HG02973 (cell line): ENCODE measurements around the gene ITGA2B.
A peak's percentile ranks its signal among the peaks of the same experiment; 100 is the strongest.
"Not testable (repeated sequence)": the region's sequence is repeated elsewhere in the genome, so short reads cannot be mapped to it uniquely, and the experiment has no call there.

Experiments
- ATAC-seq: cut with Tn5 transposase; IDR thresholded peaks from one replicate; pipeline ENCODE4 v1.9.1; 2021; ENCODE audit warnings: moderate library complexity; ENCODE audit not compliant: unreplicated experiment

ITGA2B gene

DNA sequence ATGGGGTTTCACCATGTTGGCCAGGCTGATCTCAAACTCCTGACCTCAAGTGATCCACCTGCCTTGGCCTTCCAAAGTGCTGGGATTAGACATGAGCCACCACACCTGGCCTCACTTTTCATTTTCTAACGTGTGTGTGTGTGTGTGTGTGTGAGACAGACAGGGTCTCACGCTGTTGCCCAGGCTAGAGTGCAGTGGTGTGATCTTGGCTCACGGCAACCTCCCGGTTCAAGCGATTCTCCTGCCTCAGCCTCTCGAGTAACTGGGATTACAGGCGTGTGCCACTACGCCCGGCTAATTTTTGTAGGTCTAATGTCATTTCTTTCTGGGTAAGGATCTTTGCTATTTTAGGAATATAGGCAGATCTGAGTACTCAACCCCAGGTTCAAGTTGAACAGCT lies 4.7 kb upstream of the ITGA2B start:
- ATAC-seq: not testable (repeated sequence)

DNA sequence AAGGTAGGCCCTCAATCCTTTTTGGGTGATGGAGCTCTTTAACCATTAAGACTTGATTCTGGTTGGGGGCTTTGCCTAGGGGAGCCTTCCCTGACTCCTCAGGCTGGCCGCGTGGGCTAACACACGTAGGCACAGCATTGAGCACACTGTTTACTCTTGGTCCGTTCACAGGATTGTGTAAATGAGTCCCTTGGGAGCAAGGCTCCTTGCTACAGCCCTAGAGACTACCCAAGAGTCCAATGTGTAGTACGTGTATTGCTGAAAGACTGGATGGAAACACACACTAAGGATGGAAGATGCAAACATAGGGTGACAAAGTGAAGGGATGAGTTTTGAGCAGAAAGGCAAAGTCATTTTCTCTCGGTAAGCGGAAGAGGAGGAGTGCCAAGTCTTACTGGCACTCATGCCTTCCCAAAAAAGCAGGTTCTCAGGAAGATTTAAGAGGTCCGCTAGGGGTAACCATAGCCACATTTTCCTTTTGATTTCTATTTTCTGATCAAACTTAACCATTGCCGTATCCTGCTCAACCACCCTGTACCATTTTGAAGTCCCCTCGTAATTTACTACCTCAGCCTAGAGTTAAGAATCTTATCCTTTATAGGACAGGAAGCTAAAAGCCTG lies 911 bp upstream of the ITGA2B start:
- no peak for ATAC-seq

DNA sequence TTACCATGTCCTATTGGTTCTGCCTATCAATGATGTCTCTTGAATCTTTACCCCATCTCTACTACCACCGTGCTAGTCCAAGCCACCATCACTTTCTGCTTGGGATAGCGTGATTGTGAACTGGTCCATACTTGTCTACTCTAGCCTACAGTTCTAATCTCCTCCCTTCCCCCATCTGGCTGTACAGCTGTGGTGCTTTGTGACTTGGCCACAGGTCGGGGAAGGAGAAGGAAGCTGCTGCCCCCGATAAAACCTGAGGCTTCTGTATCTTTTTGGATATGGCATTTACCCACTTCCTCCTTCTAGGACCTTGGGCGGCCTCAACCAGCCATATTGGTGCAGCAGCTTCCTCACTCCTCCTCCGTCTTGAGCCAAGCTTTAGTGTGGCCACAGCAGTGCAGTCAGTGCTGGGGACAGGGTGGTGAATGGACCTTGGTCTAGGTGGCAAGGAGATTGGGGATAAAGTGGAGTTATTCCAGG lies 314 bp upstream of the ITGA2B start:
- ATAC-seq: no peak

DNA sequence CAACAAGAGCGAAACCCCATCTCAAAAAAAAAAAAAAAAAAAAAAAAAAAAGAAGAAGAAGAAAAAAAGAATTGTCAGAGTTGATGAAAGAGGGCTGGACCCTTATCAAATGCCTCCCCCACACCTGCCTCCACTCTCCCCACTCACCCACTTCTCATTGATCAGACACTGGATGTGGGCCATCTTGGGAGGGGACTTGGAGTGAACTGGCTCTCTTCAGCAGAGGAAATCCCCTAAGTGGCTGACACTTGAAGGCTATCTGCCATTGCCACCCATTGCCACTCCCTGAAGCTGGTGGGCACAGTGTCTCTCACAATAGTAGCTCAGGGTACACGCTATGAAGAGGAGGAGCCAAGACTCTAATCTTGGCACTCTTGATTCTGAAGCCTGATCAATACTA lies 1.6 kb downstream of the ITGA2B start:
- ATAC-seq: no peak

DNA sequence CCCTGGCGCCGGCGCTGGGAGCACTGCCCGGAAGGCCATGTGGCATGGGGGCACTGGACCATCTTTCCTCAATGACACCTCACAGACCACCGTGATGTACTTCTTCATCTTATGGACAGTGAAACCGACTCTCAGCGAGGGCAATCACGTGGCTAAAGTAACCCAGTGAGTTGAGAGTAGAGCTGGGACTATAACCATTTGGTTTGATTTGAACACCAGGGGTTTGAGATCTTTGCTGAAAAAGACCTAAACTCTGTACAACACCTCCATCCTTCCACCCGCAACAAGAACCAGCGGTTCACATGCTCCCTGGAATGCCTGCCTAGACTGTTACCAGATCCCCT lies 3.3 kb downstream of the ITGA2B start:
- no peak for ATAC-seq

DNA sequence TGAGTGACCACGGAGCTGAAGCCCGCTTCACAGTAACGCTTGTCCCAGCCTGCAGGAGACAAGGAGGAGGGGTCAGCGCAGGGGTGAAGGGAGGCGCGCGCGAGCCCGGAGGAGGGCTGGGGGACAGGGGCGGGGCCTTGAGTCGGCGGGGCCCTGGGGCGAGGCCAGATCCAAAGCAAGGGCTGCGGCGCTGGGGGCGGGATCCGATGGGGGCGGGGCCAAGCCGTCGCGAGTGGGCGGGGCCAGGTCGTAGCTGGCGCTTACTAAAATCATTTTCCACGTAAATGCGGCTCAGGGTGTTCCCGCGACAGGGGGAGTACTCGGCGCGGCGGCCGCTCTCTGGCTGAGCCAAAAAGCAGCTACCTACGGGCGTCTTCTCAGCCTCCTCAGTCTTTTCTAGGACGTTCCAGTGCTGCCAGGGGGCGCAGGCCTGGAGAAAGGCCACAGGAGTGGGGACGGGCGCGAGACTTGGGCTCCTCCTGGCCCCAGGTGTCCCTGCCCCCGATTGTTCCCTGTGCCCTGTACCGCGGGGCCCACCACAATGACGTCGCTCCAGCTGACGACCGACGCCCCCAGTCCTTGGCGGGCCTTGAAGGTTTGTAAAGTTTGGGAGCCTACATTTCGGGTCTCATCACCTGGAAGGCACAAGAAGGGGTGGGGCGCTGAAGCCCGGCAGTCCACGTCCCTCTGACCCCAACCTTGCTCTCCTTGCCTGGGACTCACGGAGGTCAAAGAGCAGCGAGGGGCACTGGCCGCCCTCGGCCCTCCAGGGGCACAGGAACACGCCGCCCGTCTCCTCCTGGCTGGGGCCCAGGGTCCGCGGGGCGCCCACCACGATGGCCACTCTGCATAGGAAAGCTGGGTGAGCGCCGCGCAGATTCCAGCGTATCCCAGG lies 3.9 kb downstream of the ITGA2B start:
- peak; percentile 64 for ATAC-seq

DNA sequence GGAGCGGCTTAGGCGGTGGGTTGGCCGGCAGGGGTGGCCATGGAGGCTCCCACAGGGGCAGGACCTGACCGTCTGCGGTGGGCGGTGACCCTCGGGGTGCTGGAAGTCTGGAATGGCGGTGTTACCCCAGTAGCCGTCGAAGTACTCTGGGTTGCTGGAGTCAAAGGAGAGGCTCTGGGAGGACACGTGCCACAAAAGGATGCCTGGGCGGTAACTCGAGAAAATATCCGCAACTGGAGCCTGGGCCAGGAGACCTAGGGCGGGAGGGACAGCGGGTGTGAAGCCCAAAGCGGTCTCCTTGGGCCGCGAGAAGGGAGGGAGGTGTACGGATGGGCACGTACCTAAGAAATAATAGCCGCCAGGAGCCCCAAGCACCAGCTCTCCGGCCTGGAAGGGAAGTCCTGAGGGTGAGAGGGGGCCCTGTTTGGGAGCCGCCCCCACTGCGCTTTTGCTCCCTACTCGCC lies 4.6 kb downstream of the ITGA2B start:
- ATAC-seq: no peak

DNA sequence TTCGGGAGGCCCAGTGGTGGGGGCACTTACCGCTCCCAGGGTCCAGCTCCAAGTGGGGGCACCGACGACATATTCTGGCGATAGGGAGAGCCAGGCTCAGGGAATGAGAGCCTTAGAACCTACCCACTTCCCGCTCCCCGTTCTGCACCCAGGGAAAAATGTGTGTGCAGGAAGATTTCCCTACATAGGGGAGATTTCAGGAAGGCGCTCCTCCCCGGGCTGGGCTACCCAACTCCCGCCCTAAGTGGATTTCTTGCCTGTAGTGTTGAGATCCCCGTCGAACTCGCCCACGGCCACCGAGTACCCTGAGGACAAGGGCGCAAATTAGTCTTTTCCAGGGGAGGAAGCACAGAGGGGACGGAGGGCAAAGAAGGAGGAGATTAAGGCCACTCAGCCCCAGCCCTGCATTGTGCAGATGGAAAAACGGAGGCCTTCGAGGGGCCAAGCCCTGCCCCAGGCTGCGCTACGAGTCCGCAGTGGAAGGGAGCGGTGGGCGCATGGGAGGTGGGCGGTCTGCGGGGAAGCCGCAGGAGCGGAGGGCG lies 5.1 kb downstream of the ITGA2B start:
- no peak for ATAC-seq

DNA sequence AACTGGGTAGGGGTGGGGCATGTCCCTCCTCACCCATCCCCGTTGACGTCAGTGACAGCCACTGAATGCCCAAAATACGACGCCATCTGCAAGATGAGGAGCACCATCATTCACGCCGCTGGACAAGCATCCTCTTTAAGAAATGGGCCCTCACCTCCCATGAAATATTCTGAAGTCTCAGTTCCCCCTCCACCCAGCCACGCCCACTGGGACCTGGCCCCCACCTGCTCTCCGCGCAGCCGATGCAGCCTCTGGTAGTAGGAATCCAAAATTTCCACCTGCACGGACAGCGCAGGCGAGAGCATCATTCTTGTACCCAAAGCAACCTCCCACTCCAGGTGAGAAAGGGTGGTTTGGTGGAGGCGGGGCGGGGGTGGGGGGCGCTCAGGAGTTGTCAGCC lies 5.6 kb downstream of the ITGA2B start:
- ATAC-seq: no peak

DNA sequence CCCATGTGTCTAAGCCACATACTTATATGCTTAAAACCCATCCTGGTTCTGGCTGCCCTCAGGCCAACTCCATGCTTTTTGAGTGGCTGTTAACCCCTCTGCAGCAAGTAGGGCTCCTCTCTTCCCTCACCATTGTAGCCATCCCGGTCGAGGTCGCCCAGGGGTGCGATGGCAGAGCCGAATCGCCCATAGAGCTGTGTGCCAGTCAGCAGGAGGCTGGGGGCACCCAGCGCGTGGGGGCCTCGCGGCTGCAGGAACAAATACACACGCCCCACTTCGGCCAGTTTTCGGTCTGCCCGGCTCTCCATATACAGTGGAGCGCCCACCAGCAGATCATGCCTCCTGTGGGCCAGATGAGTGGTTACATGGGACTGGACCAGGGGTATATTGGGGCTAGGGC lies 6.1 kb downstream of the ITGA2B start:
- no peak for ATAC-seq

DNA sequence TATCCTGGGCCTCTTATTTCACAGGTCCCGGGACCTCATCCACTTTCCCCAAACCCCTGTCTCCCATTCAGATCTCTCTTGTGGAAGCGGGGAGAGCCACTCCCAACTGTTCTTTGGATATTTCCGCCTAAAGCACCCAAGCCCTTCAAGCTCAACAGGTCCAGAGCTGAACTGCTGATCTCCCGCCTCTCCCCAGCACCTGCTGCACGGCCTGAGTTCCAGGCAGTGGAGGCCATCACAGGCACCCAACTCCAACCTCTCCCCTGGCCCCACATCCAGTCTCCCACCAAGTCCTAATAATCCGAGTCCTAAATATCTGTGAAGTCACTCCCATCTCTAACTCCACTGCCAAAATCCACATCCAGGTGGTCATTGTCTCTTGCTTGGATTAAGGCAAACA lies 6.5 kb downstream of the ITGA2B start:
- no peak for ATAC-seq

DNA sequence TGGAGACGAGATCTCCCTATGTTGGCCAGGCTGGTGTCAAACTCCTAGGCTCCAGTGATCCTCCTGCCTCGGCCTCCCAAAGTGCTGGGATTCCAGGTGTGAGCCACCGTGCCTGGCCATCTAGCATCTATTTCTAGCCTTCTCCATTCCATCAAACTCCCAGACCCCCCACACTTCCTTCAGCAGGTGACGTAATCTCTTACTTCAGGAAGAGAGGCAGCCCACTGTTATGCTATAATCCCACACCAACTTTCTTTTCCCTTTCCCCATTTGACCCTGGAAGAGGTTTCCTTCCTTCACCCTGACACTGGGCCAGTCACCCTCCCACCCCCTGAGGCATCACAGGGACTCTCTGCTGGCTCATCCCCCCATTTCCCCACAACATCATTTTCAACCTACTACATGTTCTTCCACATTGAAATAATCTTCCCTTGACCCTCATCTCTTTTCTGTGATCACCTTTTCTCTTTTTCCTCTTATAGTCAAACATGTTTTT lies 7.6 kb downstream of the ITGA2B start:
- no peak for ATAC-seq

DNA sequence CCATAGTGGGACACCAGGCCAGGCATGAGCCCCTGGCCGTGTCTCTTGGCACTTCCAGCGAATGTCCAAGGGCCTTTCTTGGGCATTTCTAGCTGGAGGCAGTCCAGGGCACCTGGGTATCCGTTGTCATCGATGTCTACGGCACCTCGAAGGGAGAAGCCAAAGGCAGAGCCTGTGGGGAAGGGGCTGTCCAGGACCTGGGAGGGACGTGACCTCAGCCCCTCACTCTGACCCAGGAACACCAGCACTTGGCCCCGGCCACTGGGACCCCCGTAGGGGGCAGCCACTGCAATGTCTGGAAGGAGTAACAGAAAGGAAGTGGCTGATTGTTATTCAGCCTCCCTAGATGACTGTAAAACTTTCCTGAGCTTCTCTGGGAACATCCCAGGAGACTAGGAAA lies 8.7 kb downstream of the ITGA2B start:
- ATAC-seq: no peak

DNA sequence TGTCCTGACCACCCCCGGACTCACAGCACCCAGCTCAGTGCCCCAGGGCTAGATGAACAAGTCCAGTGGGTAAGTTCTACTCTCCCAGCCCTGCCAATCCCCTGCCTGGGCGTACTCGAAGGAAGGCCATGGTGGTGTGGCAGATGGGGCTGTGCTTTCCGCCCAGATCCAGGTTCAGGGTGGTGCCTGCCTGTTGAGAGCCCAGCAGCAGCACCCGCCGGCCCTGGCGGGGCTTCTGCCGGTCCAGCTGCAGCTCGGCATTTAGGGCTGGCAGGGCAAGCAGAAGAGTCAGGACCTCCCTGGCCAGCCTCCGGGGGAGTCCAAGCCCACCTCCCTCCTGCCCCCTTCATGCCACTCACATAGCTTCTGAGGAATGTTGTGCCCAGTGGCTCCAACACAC lies 9.6 kb downstream of the ITGA2B start:
- ATAC-seq: no peak

DNA sequence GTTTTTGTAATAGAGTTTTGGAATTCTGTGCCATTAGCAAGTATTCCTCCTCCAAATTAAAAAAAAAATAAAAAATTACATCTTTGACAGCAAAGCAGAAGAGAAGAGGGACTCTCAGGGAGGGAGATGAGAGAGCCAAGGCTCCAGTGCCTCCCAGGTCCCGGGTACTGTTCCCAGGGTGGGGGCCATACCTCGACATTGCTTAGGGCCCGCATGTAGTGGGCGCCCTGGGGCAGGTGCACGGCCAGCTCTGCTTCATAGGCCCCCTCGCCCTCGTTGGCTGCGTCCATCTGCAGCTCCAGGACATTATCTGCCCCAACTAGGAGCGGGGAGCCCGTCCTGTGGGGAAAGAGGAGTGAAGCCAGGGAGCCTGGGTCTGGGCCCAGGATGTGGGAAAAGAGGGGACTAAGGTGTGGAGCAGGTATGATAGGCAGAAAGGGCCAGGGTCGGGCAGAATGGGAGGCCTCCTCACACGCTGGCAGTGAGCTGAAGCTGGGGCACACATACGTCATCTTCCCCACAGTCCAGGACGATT lies 11.2 kb downstream of the ITGA2B start:
- ATAC-seq: no peak

DNA sequence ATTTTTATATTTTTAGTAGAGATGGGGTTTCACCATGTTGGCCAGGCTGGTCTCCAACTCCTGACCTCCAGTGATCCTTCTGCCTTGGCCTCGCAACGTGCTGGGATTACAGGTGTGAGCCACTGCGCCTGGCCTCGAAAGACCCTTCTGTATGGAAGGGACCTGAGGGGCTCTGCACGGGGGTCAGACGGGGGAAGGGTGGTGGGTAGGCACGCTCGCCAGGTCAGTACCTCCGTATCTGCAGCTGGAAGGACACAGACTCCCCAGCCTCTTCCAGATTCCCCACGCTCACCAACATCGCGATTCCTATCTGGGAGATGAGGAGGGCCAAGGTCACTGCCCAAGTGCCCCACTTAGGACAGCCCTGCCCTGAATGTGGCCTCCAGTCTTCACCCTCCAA lies 12.7 kb downstream of the ITGA2B start:
- ATAC-seq: no peak

DNA sequence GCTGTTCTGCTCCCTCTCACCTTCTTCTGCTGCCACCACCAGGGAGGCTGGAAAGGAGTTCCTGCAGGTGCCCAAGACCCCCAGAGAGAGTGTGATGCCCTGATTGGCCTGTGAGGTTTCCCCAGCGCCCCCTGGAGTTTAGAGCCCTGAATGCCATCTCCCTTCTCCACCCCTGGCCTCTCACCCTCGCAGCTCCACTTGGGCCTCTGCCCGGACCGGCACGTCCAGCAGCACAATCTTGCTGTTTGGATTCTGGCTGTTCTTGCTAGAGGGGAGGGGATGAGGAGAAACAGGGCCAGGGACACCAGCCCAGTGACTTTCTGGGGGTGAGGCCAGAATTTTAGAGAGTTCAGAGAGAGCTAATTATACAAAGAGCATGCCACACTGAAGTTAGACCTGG lies 13.3 kb downstream of the ITGA2B start:
- ATAC-seq: no peak

DNA sequence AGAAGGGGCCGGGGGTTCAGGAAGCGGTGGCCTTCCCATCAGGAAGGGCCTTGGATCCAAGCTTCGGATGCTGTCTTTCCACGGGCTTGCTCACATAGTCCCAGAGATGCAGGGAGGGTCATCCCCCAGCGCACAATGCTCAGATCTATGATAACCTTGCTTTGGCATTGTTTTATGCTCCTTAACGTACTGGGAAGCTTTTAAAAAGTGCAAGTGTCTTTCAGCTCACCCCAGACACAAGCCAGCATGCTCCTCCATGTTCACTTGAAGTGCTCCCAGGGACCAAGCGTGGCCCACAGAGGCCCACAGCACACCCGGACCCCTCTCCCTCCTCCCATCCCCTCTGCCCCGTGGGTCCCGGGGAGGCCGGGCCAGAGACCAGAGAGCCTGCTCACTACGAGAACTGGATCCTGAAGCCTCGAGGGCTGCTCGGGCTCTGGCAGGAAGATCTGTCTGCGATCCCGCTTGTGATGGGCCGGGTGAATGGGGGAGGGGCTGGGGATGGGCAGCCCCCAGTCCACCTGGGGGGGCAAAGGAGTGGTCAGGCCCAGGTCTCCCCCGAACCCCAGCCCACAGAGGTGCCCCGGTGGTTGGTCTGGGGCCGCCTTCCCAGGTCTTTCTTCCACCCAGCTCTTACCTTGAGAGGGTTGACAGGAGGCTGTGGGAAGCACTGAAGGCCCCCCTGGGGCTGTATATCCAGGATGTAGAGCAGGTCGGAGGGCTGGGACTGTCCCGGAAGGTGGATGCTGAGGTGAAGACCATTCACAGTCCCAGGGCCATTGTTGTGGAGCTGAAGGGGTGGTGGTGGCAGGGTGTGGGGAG lies 14.0 kb downstream of the ITGA2B start:
- no peak for ATAC-seq

DNA sequence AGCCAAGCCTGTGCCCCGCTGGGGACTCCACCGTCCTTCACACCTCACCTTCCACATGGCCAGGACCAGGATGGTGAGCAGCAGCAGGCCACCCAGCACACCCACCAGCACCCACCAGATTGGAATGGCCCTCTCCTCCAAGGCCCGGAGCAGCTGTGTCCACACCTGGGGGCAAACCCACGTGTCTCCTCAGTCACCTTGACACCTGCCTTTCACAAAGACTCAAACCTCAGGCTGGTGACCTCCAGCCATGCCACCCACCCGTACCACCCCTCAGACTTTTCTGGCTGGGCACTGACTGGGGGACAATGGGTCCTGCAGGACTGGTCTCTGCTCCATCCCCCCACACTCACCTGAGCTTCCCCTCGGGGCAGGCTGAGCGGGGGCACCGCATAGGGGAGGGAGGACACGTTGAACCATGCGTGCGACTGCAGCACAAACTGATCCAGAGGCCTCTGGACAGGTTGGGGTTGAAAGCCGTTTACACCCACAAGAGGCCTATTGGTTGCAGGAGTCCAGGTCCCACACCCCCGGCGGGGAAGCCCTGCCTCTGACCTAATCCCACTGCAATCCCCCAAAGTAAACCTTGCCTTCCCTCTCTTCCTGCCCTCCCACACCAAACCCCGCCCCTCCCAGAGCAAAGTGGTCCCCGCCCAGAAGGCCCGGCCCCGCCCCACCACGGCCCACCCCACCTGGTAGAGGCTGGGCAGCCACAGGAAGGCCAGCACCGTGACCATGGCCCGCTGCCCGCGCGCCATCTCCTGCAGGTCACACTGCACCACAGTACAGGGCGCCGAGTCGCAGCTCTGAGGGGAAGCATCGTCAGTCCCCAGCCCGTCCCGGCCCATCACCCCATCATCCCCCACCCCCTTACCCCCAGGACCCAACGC lies 14.9 kb downstream of the ITGA2B start:
- no peak for ATAC-seq

DNA sequence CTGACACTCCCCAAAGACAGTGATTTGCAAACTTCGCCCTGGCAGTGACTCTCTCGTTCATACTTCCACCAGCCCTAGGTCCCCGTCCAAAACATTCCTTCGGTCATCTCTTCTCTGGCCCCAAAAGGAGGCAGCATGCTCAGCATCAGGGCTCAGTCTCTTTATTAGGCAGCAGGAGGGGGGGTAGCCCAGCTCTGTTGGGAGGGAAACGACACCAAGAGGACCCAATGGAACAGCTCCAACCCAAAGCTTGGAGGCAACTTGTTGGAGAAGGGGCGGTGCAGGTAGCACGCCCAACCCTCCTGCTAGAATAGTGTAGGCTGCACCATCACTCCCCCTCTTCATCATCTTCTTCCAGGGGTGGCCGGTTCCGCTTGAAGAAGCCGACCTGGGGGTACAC lies 17.4 kb downstream of the ITGA2B start:
- ATAC-seq: no peak
